Kidney (tissue), 14 donors: ENCODE measurements around the gene NUMB. TPM values are rescaled to one million over a fixed set of nuclear protein-coding genes. Genes with fewer than 3 reads are reported as not detected.

Experiments
- DNase-seq, 5 donors: peaks; one replicate each; pipeline ENCODE4 v3.0.0-alpha.2; 2013 to 2020
- FAIRE-seq: peaks from 2 replicates; lab custom pipeline; 2012; peaks lifted over from hg19 to GRCh38; lab: Jason Lieb, UNC
- H3K27ac ChIP-seq, 2 donors: one replicate each; pipeline ENCODE4 v1.7.0; 2013; ENCODE audit warnings: low read depth in 2 of 2, low read length in 2 of 2, inconsistent platforms in 1 of 2
- H3K27me3 ChIP-seq: one replicate; pipeline ENCODE4 v1.7.1; 2013; ENCODE audit warnings: low read length, inconsistent platforms; ENCODE audit not compliant: control insufficient read depth, insufficient read depth
- H3K36me3 ChIP-seq, 3 donors: one replicate each; pipeline versions ENCODE4 v1.7.0 to v1.7.1; 2013; ENCODE audit warnings: low read length in 3 of 3, control low read depth in 1 of 3, inconsistent platforms in 1 of 3; ENCODE audit not compliant: insufficient read depth in 3 of 3, control insufficient read depth in 2 of 3
- H3K4me1 ChIP-seq, 3 donors: one replicate each; pipeline versions ENCODE4 v1.7.0 to v1.7.1; 2013; ENCODE audit warnings: low read length in 3 of 3, inconsistent platforms in 1 of 3, low read depth in 1 of 3; ENCODE audit not compliant: control insufficient read depth in 2 of 3, insufficient read depth in 2 of 3
- H3K4me3 ChIP-seq, 3 donors: one replicate each; pipeline versions ENCODE4 v1.7.0 to v1.8.1; 2013; ENCODE audit warnings: low read length in 3 of 3, control low read depth in 1 of 3, inconsistent platforms in 1 of 3
- H3K9ac ChIP-seq, 3 donors: one replicate each; pipeline versions ENCODE4 v1.7.0 to v1.7.1; 2013; ENCODE audit warnings: low read length in 3 of 3, control low read depth in 1 of 3, inconsistent platforms in 1 of 3
- H3K9me3 ChIP-seq, 3 donors: one replicate each; pipeline versions ENCODE4 v1.7.0 to v1.7.1; 2013; ENCODE audit warnings: low read length in 3 of 3, control low read depth in 1 of 3, inconsistent platforms in 1 of 3; ENCODE audit not compliant: control insufficient read depth in 2 of 3, insufficient read depth in 1 of 3
- CTCF ChIP-seq: IDR thresholded peaks from 3 replicates; pipeline ENCODE4 v1.5.1; 2012; ENCODE audit warnings: mild to moderate bottlenecking, moderate library complexity, borderline replicate concordance; ENCODE audit not compliant: insufficient read depth; ENCODE audit errors: extremely low read depth
- intact Hi-C: fragments of 100-400 bp; cut with DNase I; formaldehyde crosslinking; loops from one replicate; pipeline ENCODE4 v1.11.1; 2022
- polyA plus RNA-seq: library from polyadenylated mRNA; stranded (reverse); fragments of 350-450 nt; fragmentation: Illumina TruSeq; extraction: RNeasy Lipid Tissue Mini Kit (QIAGEN cat#74804); gene quantifications from one replicate; pipeline ENCODE4 v1.2.3, GENCODE V29; 2014; ENCODE audit warnings: low read depth, low replicate concordance; ENCODE audit not compliant: insufficient read depth
- total RNA-seq: library from RNA; stranded (reverse); fragmentation: NEBNext Ultra II Directional; extraction: Animal tissue kit (Norgen Biotek cat#: 25700); gene quantifications from one replicate; pipeline ENCODE4 v1.2.1, GENCODE V29; 2021
- donor health status: control.
- donor health status: control.
- donor health status: control.
- donor health status: control.
- donor health status: control.
- donor health status: DM: yes; HTN: yes; CAD: no.
- donor health status: Normal renal cell carcinoma (clear cell type).

The NUMB gene
- total and polyA plus RNA-seq, 2 donors from 2014 or later: 42.4 to 104 TPM

GRCh38 chr14:73245480-73246325, 212.6 kb downstream of the NUMB start:
- H3K27ac ChIP-seq: no peak overlapping the region
- H3K9ac ChIP-seq: no peak overlapping the region
- TF ChIP-seq CTCF: no peak
- peaks cover 0 to 16% (median 0%) of the 10 kb centered on the region in 3 donors for H3K4me1 ChIP-seq
- H3K36me3 ChIP-seq: peaks cover 0 to 7% (median 0%) of the 10 kb centered on the region in 3 donors
- no peaks in the 10 kb centered on the region for H3K27me3 ChIP-seq
- H3K9me3 ChIP-seq: no peaks in the 10 kb centered on the region
- peak overlapping the region in 2 of 3 donors; percentile 21 to 47 for H3K4me3 ChIP-seq
- FAIRE-seq (no peak), DNase-seq (peak in 4 of 5 donors; percentile 58 to 86 (median 79))
- intact Hi-C loops: no loop called here

GRCh38 chr14:73244541-73245290, 213.6 kb downstream of the NUMB start:
- DNase-seq: peak in 1 of 5 donors; percentile 56
- no peak overlapping the region for H3K27ac ChIP-seq
- H3K4me1 ChIP-seq: peaks cover 0 to 21% (median 0%) of the 10 kb centered on the region in 3 donors
- no peak for FAIRE-seq
- H3K27me3 ChIP-seq: no peaks in the 10 kb centered on the region
- no peak overlapping the region for H3K9ac ChIP-seq
- peaks cover 0 to 7% (median 0%) of the 10 kb centered on the region in 3 donors for H3K36me3 ChIP-seq
- TF ChIP-seq CTCF: no peak
- peak overlapping the region in 1 of 3 donors; percentile 47 for H3K4me3 ChIP-seq
- intact Hi-C loops: no loop called here
- no peaks in the 10 kb centered on the region for H3K9me3 ChIP-seq

GRCh38 chr14:73243748-73244147, 214.6 kb downstream of the NUMB start:
- H3K4me1 ChIP-seq: peaks cover 0 to 25% (median 4%) of the 10 kb centered on the region in 3 donors
- FAIRE-seq (no peak), DNase-seq (no peak)
- H3K4me3 ChIP-seq: no peak overlapping the region
- intact Hi-C loops: no loop called here
- peaks cover 0 to 7% (median 0%) of the 10 kb centered on the region in 3 donors for H3K36me3 ChIP-seq
- H3K9ac ChIP-seq: no peak overlapping the region
- H3K9me3 ChIP-seq: no peaks in the 10 kb centered on the region
- peaks cover 3% of the 10 kb centered on the region for H3K27me3 ChIP-seq
- TF ChIP-seq CTCF: no peak
- no peak overlapping the region for H3K27ac ChIP-seq
